Neural cell (in vitro differentiated cells): ENCODE measurements around the gene TXN. TPM values are rescaled to one million over a fixed set of nuclear protein-coding genes. Genes with fewer than 3 reads are reported as not detected.

ENCODE experiments used
- H2AFZ ChIP-seq: fragments of 200-600, 300-800 bp; sonication (generic), shearing (Covaris generic); 2 replicates; pipeline ENCODE4 v1.6.0; 2014; ENCODE audit warnings: low read depth, mild to moderate bottlenecking, antibody characterized with exemption, low read length, moderate library complexity
- H3F3A ChIP-seq: fragments of 200-600 bp; shearing (Covaris generic); 2 replicates; pipeline ENCODE4 v1.6.1; 2016; ENCODE audit warnings: mild to moderate bottlenecking, moderate library complexity, mixed read lengths, antibody characterized with exemption, low read length; ENCODE audit not compliant: insufficient read depth, poor library complexity, severe bottlenecking
- H3K27ac ChIP-seq: fragments of 200-600, 300-800 bp; sonication (generic), shearing (Covaris generic); 2 replicates; pipeline ENCODE4 v1.5.1; 2014; ENCODE audit warnings: mild to moderate bottlenecking, low read length, moderate library complexity
- H3K27me3 ChIP-seq: fragments of 300-800, 200-600 bp; sonication (generic), shearing (Covaris generic); 2 replicates; pipeline ENCODE4 v1.6.0; 2014; ENCODE audit warnings: mild to moderate bottlenecking, low read depth, low read length, moderate library complexity; ENCODE audit not compliant: insufficient read depth
- H3K36me3 ChIP-seq: fragments of 300-800, 200-600 bp; sonication (generic), shearing (Covaris generic); 2 replicates; pipeline ENCODE4 v1.5.1; 2014; ENCODE audit warnings: mild to moderate bottlenecking, antibody characterized with exemption, low read length, moderate library complexity; ENCODE audit not compliant: insufficient read depth
- H3K4me2 ChIP-seq: fragments of 300-800, 200-600 bp; sonication (generic), shearing (Covaris generic); 2 replicates; pipeline ENCODE4 v1.6.0; 2014; ENCODE audit warnings: mild to moderate bottlenecking, low read length
- H3K4me3 ChIP-seq: fragments of 300-800, 200-600 bp; sonication (generic), shearing (Covaris generic); 2 replicates; pipeline ENCODE4 v1.5.1; 2014; ENCODE audit warnings: mild to moderate bottlenecking, low read length, moderate library complexity
- H3K79me2 ChIP-seq: fragments of 200-600 bp; shearing (Covaris generic); replicated peaks from 2 replicates; pipeline ENCODE4 v1.6.0; 2014; ENCODE audit warnings: mild to moderate bottlenecking, low read length, moderate library complexity; ENCODE audit not compliant: insufficient read depth
- H3K9ac ChIP-seq: fragments of 300-800, 200-600 bp; sonication (generic), shearing (Covaris generic); 2 replicates; pipeline ENCODE4 v1.6.1; 2016; ENCODE audit warnings: mild to moderate bottlenecking, low read length, mixed read lengths
- H3K9me2 ChIP-seq: fragments of 200-600 bp; shearing (Covaris generic); 2 replicates; pipeline ENCODE4 v1.6.1; 2016; ENCODE audit warnings: mild to moderate bottlenecking, low read length, mixed read lengths; ENCODE audit not compliant: insufficient read depth
- H3K9me3 ChIP-seq: fragments of 200-600, 300-800 bp; sonication (generic), shearing (Covaris generic); 2 replicates; pipeline ENCODE4 v1.6.1; 2016; ENCODE audit warnings: mild to moderate bottlenecking, mixed run types, low read length, moderate library complexity, mixed read lengths
- H4K20me1 ChIP-seq: fragments of 200-600 bp; shearing (Covaris generic); 2 replicates; pipeline ENCODE4 v1.6.1; 2016; ENCODE audit warnings: mild to moderate bottlenecking, mixed run types; ENCODE audit not compliant: insufficient read depth
- EP300 ChIP-seq: fragments of 450-650 bp; conservative IDR thresholded peaks from 2 replicates; pipeline ENCODE4 v1.6.1; 2014; ENCODE audit warnings: antibody characterized with exemption, mild to moderate bottlenecking, moderate library complexity; ENCODE audit not compliant: poor library complexity, severe bottlenecking
- EZH2 ChIP-seq: fragments of 200-600, 300-800 bp; shearing (Covaris generic), sonication (generic); IDR thresholded peaks from 2 replicates; pipeline ENCODE4 v1.6.1; 2014; ENCODE audit warnings: antibody characterized with exemption, low read length, borderline replicate concordance, mild to moderate bottlenecking; ENCODE audit not compliant: insufficient read depth, poor library complexity, severe bottlenecking
- MXI1 ChIP-seq: fragments of 450-650 bp; conservative IDR thresholded peaks from 2 replicates; pipeline ENCODE4 v1.6.1; 2014; ENCODE audit warnings: antibody characterized with exemption, mild to moderate bottlenecking; ENCODE audit not compliant: poor library complexity, severe bottlenecking
- POLR2AphosphoS5 ChIP-seq: IDR thresholded peaks from 2 replicates; pipeline ENCODE4 v1.6.1; 2012
- RAD21 ChIP-seq: fragments of 450-650 bp; conservative IDR thresholded peaks from 2 replicates; pipeline ENCODE4 v1.6.1; 2014; ENCODE audit warnings: antibody characterized with exemption, mild to moderate bottlenecking, moderate library complexity
- SMC3 ChIP-seq: fragments of 450-650 bp; conservative IDR thresholded peaks from 2 replicates; pipeline ENCODE4 v1.6.1; 2014; ENCODE audit warnings: antibody characterized with exemption, mild to moderate bottlenecking, moderate library complexity; ENCODE audit not compliant: poor library complexity
- TAF1 ChIP-seq: IDR thresholded peaks from 2 replicates; pipeline ENCODE4 v1.6.1; 2012; ENCODE audit warnings: low read depth
- polyA plus RNA-seq: library from polyadenylated mRNA; depleted of rRNA; stranded (reverse); fragments of >200 nt; gene quantifications from 2 replicates; pipeline ENCODE4 v1.2.3, GENCODE V29; 2014
- TF ChIP-seq, protein P1 (sequence below): IDR thresholded peaks from 2 replicates; pipeline ENCODE4 v1.6.1; 2012; ENCODE audit warnings: borderline replicate concordance
- TF ChIP-seq, protein P2 (sequence below): fragments of 450-650 bp; IDR thresholded peaks from 2 replicates; pipeline ENCODE4 v1.5.1; 2014; ENCODE audit warnings: antibody characterized with exemption, mild to moderate bottlenecking, moderate library complexity; ENCODE audit not compliant: poor library complexity, severe bottlenecking

Gene TXN
- polyA plus RNA-seq, 1 donor from 2014 or later, result 304 TPM

DNA sequence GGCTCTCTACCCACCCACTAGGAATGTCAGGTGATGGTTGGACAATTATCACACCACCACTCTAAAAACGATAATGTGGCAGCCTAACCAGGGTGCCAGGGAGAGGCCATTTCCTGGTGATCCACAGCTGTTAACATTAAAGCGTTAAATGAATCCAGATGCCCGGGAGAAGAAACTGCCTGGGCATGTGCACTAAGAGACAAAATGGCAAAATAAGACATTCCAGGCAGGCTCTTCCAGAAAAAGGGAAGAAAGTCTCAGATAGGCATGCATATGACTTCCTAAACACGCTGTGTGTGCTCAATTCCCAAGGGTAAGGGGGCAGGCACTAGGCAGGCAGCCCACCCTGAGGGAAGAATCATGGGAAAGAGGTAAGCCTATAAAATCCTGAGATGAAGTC, 4.6 kb upstream of the TXN start:
- no peak for TF ChIP-seq EP300
- Histone ChIP-seq H4K20me1 (no peaks in the 10 kb centered on the region), H3K4me2 (no peak overlapping the region), H3K9ac (no peak overlapping the region), H3F3A (no peaks in the 10 kb centered on the region), H2AFZ (no peak overlapping the region), H3K9me2 (no peaks in the 10 kb centered on the region), H3K79me2 (no peaks in the 10 kb centered on the region), H3K9me3 (no peaks in the 10 kb centered on the region), H3K4me3 (no peak overlapping the region), H3K36me3 (no peaks in the 10 kb centered on the region), H3K27me3 (peaks cover under 1% of the 10 kb centered on the region), H3K27ac (no peak overlapping the region)

DNA sequence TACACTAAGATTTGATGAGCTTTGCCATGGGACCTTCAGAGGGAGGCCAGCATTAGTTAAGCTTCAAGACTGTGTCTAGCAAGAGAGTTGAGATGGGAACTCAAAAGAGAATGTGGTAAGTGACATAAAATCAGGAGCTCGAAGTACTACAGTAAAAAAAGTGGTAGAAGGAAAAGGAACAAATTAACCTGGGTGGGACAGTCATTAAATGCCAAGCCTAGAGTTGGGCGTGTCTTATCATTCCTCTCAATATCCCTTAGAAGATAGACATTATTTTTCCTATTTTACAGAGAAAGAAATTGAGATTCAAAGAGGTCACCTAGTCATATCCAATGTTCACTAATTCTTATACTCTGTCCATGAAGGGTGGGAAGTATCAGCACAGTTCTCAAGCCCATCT, 3.3 kb upstream of the TXN start:
- no peaks in the 10 kb centered on the region for H4K20me1 ChIP-seq
- H3K4me3 ChIP-seq, result no peak overlapping the region
- H3K36me3 ChIP-seq, result no peaks in the 10 kb centered on the region
- no peak overlapping the region for H3K9ac ChIP-seq
- no peak for TF ChIP-seq POLR2AphosphoS5
- no peak for TF ChIP-seq RAD21
- TF ChIP-seq SMC3, result no peak
- TF ChIP-seq, protein P1, sequence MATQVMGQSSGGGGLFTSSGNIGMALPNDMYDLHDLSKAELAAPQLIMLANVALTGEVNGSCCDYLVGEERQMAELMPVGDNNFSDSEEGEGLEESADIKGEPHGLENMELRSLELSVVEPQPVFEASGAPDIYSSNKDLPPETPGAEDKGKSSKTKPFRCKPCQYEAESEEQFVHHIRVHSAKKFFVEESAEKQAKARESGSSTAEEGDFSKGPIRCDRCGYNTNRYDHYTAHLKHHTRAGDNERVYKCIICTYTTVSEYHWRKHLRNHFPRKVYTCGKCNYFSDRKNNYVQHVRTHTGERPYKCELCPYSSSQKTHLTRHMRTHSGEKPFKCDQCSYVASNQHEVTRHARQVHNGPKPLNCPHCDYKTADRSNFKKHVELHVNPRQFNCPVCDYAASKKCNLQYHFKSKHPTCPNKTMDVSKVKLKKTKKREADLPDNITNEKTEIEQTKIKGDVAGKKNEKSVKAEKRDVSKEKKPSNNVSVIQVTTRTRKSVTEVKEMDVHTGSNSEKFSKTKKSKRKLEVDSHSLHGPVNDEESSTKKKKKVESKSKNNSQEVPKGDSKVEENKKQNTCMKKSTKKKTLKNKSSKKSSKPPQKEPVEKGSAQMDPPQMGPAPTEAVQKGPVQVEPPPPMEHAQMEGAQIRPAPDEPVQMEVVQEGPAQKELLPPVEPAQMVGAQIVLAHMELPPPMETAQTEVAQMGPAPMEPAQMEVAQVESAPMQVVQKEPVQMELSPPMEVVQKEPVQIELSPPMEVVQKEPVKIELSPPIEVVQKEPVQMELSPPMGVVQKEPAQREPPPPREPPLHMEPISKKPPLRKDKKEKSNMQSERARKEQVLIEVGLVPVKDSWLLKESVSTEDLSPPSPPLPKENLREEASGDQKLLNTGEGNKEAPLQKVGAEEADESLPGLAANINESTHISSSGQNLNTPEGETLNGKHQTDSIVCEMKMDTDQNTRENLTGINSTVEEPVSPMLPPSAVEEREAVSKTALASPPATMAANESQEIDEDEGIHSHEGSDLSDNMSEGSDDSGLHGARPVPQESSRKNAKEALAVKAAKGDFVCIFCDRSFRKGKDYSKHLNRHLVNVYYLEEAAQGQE, result no peak
- TF ChIP-seq EZH2, result no peak
- no peak for TF ChIP-seq MXI1
- no peak for TF ChIP-seq EP300
- TF ChIP-seq TAF1, result no peak
- TF ChIP-seq, protein P2, sequence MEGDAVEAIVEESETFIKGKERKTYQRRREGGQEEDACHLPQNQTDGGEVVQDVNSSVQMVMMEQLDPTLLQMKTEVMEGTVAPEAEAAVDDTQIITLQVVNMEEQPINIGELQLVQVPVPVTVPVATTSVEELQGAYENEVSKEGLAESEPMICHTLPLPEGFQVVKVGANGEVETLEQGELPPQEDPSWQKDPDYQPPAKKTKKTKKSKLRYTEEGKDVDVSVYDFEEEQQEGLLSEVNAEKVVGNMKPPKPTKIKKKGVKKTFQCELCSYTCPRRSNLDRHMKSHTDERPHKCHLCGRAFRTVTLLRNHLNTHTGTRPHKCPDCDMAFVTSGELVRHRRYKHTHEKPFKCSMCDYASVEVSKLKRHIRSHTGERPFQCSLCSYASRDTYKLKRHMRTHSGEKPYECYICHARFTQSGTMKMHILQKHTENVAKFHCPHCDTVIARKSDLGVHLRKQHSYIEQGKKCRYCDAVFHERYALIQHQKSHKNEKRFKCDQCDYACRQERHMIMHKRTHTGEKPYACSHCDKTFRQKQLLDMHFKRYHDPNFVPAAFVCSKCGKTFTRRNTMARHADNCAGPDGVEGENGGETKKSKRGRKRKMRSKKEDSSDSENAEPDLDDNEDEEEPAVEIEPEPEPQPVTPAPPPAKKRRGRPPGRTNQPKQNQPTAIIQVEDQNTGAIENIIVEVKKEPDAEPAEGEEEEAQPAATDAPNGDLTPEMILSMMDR, result no peak
- no peaks in the 10 kb centered on the region for H3F3A ChIP-seq
- H3K27ac ChIP-seq, result no peak overlapping the region
- H3K79me2 ChIP-seq, result peaks cover 7% of the 10 kb centered on the region
- H3K4me2 ChIP-seq, result no peak overlapping the region
- no peaks in the 10 kb centered on the region for H3K9me3 ChIP-seq
- H3K27me3 ChIP-seq, result peaks cover 2% of the 10 kb centered on the region
- H2AFZ ChIP-seq, result no peak overlapping the region
- no peaks in the 10 kb centered on the region for H3K9me2 ChIP-seq

DNA sequence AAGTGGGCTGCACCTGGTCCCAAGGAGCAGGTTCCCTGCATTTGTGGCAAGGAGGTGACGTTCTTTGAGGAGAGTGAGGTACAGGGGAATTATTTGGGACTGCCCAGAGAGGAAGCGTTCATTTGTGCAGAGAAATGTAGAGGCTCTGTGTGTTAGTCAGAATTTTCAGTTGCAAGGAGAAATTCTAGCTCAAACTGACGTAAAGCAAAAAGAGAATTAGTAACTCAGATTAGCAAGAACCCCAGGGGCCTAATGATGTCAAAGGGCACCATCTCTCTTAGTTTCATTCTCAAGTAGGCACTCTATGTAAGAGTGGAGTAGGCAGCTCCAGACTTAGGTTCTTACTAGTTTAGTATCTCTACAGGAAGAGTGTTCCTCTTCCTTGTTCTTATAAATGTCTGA, 2.4 kb upstream of the TXN start:
- H3F3A ChIP-seq, result no peaks in the 10 kb centered on the region
- H3K36me3 ChIP-seq, result no peaks in the 10 kb centered on the region
- no peak for TF ChIP-seq RAD21
- H4K20me1 ChIP-seq, result no peaks in the 10 kb centered on the region
- H3K9ac ChIP-seq, result no peak overlapping the region
- no peak overlapping the region for H3K4me2 ChIP-seq
- no peaks in the 10 kb centered on the region for H3K9me3 ChIP-seq
- H3K27ac ChIP-seq, result no peak overlapping the region
- no peak overlapping the region for H2AFZ ChIP-seq
- H3K79me2 ChIP-seq, result peaks cover 14% of the 10 kb centered on the region
- no peak overlapping the region for H3K4me3 ChIP-seq
- H3K9me2 ChIP-seq, result no peaks in the 10 kb centered on the region
- H3K27me3 ChIP-seq, result peaks cover 2% of the 10 kb centered on the region
